Mesenchymal stem cell (in vitro differentiated cells and primary cell): ENCODE data around the gene RNU1-4. TPM values are rescaled to one million over a fixed set of nuclear protein-coding genes. Genes with fewer than 3 reads are reported as not detected.
"Not testable (repeated sequence)": the region's sequence is repeated elsewhere in the genome, so short reads cannot be mapped to it uniquely, and the experiment has no call there.

Source experiments
- DNase-seq: peaks from one replicate; pipeline ENCODE4 v3.0.0-alpha.2; 2013
- H2AFZ ChIP-seq: one replicate; pipeline ENCODE4 v1.6.1; 2013; ENCODE audit warnings: low read depth, mild to moderate bottlenecking, control low read depth, inconsistent platforms, low read length, moderate library complexity
- H2AK5ac ChIP-seq: 2 replicates; pipeline ENCODE4 v1.6.1; 2013; ENCODE audit warnings: low read length, moderate library complexity, mild to moderate bottlenecking, inconsistent platforms; ENCODE audit not compliant: severe bottlenecking
- H2BK120ac ChIP-seq: one replicate; pipeline ENCODE4 v1.6.1; 2013; ENCODE audit warnings: low read depth, mild to moderate bottlenecking, inconsistent platforms, low read length, moderate library complexity
- H2BK12ac ChIP-seq, 2 experiments: one replicate each; pipeline ENCODE4 v1.6.1; 2013; ENCODE audit warnings: inconsistent platforms in 2 of 2, low read length in 2 of 2, mild to moderate bottlenecking in 2 of 2, moderate library complexity in 2 of 2, control low read depth in 1 of 2
- H2BK15ac ChIP-seq: one replicate; pipeline ENCODE4 v1.6.1; 2013; ENCODE audit warnings: mild to moderate bottlenecking, low read depth, inconsistent platforms; ENCODE audit not compliant: poor library complexity, severe bottlenecking
- H2BK5ac ChIP-seq: 2 replicates; pipeline ENCODE4 v1.6.1; 2013; ENCODE audit warnings: low read depth, mild to moderate bottlenecking, low read length, control low read depth, inconsistent platforms; ENCODE audit not compliant: poor library complexity, severe bottlenecking
- H3K14ac ChIP-seq, 2 experiments: one replicate each; pipeline ENCODE4 v1.6.1; 2013; ENCODE audit warnings: inconsistent platforms in 2 of 2, low read length in 2 of 2, control low read depth in 1 of 2, mild to moderate bottlenecking in 1 of 2, moderate library complexity in 1 of 2
- H3K18ac ChIP-seq, 2 experiments: one replicate each; pipeline ENCODE4 v1.6.1; 2013; ENCODE audit warnings: inconsistent platforms in 2 of 2, low read length in 2 of 2, control low read depth in 1 of 2, low read depth in 1 of 2, mild to moderate bottlenecking in 1 of 2
- H3K23ac ChIP-seq, 2 experiments: one replicate each; pipeline ENCODE4 v1.6.1; 2013; ENCODE audit warnings: inconsistent platforms in 2 of 2, low read length in 2 of 2, mild to moderate bottlenecking in 2 of 2, moderate library complexity in 2 of 2, control low read depth in 1 of 2
- H3K27ac ChIP-seq: 2 replicates; pipeline ENCODE4 v1.5.1; 2013; ENCODE audit warnings: mild to moderate bottlenecking, moderate library complexity, low read length, control low read depth, inconsistent platforms; ENCODE audit not compliant: poor library complexity, severe bottlenecking
- H3K27me3 ChIP-seq, 2 experiments: 2 replicates each; pipeline versions ENCODE4 v1.6.1 to v1.7.0; 2013; ENCODE audit warnings: low read length in 2 of 2, mild to moderate bottlenecking in 2 of 2, moderate library complexity in 2 of 2, control low read depth in 1 of 2, inconsistent platforms in 1 of 2; ENCODE audit not compliant: control insufficient read depth in 1 of 2, insufficient read depth in 1 of 2
- H3K36me3 ChIP-seq, 2 experiments: 2 replicates each; pipeline versions ENCODE4 v1.6.1 to v1.7.0; 2013; ENCODE audit warnings: low read length in 2 of 2, control low read depth in 1 of 2, inconsistent platforms in 1 of 2, low read depth in 1 of 2, mild to moderate bottlenecking in 1 of 2; ENCODE audit not compliant: insufficient read depth in 2 of 2, control insufficient read depth in 1 of 2
- H3K4ac ChIP-seq, 2 experiments: one replicate each; pipeline ENCODE4 v1.6.1; 2013; ENCODE audit warnings: inconsistent platforms in 2 of 2, low read length in 2 of 2, mild to moderate bottlenecking in 2 of 2, moderate library complexity in 2 of 2, control low read depth in 1 of 2, low read depth in 1 of 2
- H3K4me1 ChIP-seq: 2 replicates; pipeline ENCODE4 v1.6.1; 2013; ENCODE audit warnings: low read depth, low read length, control low read depth; ENCODE audit not compliant: control insufficient read depth, insufficient read depth
- H3K4me2 ChIP-seq: 2 replicates; pipeline ENCODE4 v1.6.1; 2013; ENCODE audit warnings: low read length, mild to moderate bottlenecking, inconsistent platforms; ENCODE audit not compliant: poor library complexity, severe bottlenecking
- H3K4me3 ChIP-seq, 2 experiments: 2 replicates each; pipeline versions ENCODE4 v1.5.1 to v1.7.0; 2013; ENCODE audit warnings: low read length in 2 of 2, mild to moderate bottlenecking in 2 of 2, control low read depth in 1 of 2, low read depth in 1 of 2; ENCODE audit not compliant: insufficient read depth in 1 of 2
- H3K79me1 ChIP-seq: replicated peaks from 2 replicates; pipeline ENCODE4 v1.6.1; 2013; ENCODE audit warnings: mild to moderate bottlenecking, control low read depth, low read length, inconsistent platforms; ENCODE audit not compliant: poor library complexity, severe bottlenecking
- H3K9ac ChIP-seq: 2 replicates; pipeline ENCODE4 v1.7.0; 2013; ENCODE audit warnings: mild to moderate bottlenecking, low read length, moderate library complexity
- H3K9me3 ChIP-seq: 2 replicates; pipeline ENCODE4 v1.7.0; 2013; ENCODE audit warnings: mild to moderate bottlenecking, low read length; ENCODE audit not compliant: control insufficient read depth
- H4K8ac ChIP-seq: one replicate; pipeline ENCODE4 v1.6.1; 2013; ENCODE audit warnings: inconsistent platforms, mild to moderate bottlenecking, low read length, moderate library complexity
- H4K91ac ChIP-seq: one replicate; pipeline ENCODE4 v1.6.1; 2013; ENCODE audit warnings: mild to moderate bottlenecking, low read length, inconsistent platforms
- WGBS: methylation state at CpG from one replicate; pipeline ENCODE4 v1.1.7; 2013; ENCODE audit warnings: mixed read lengths; 5-methylcytosine and 5-hydroxymethylcytosine counted together
- small RNA-seq: library from polyadenylated mRNA; stranded (forward); fragments of <200 nt; extraction: miRNeasy Mini kit (QIAGEN cat#:217004); gene quantifications from one replicate; pipeline ENCODE3, GENCODE V24; 2013; ENCODE audit warnings: low read depth

RNU1-4 gene

GRCh38 chr1:16786362-16786761 is 46.0 kb downstream of the RNU1-4 start:
- not testable (repeated sequence) for H3K23ac ChIP-seq, H3K14ac ChIP-seq, H3K4me3 ChIP-seq, H3K79me1 ChIP-seq, H4K91ac ChIP-seq, H3K4me2 ChIP-seq, H2BK15ac ChIP-seq, H2AK5ac ChIP-seq, H3K4ac ChIP-seq, H3K36me3 ChIP-seq, H3K9me3 ChIP-seq, H2BK120ac ChIP-seq, H3K27me3 ChIP-seq, H4K8ac ChIP-seq, H3K9ac ChIP-seq, H3K27ac ChIP-seq, H3K4me1 ChIP-seq, H3K18ac ChIP-seq, DNase-seq, H2AFZ ChIP-seq, H2BK5ac ChIP-seq, H2BK12ac ChIP-seq
- 76% methylated on average over 4 of the region's 4 CpGs for WGBS

- H3K27me3 ChIP-seq, H3K4me2 ChIP-seq, H3K4me3 ChIP-seq, H2AFZ ChIP-seq, H4K91ac ChIP-seq, H3K9me3 ChIP-seq, H4K8ac ChIP-seq, H3K79me1 ChIP-seq, H3K27ac ChIP-seq, H3K23ac ChIP-seq, H3K4me1 ChIP-seq, H3K18ac ChIP-seq, H3K36me3 ChIP-seq, H2AK5ac ChIP-seq, H2BK15ac ChIP-seq, H3K4ac ChIP-seq, H3K9ac ChIP-seq, H2BK5ac ChIP-seq, H2BK12ac ChIP-seq, DNase-seq, H3K14ac ChIP-seq, H2BK120ac ChIP-seq: not testable (repeated sequence)
- 100% methylated on average over 1 of the region's 3 CpGs for WGBS
Observed at GRCh38 chr1:16787175-16787574, 46.9 kb downstream of the RNU1-4 start.

GRCh38 chr1:16787711-16788110 is 47.4 kb downstream of the RNU1-4 start:
- not testable (repeated sequence) for H2BK12ac ChIP-seq, H2BK5ac ChIP-seq, H3K9ac ChIP-seq, H3K4ac ChIP-seq, H3K79me1 ChIP-seq, H2BK15ac ChIP-seq, H2AFZ ChIP-seq, H3K4me2 ChIP-seq, DNase-seq, H3K27ac ChIP-seq, H3K9me3 ChIP-seq, H3K36me3 ChIP-seq, H2AK5ac ChIP-seq, H3K23ac ChIP-seq, H3K4me1 ChIP-seq, H3K18ac ChIP-seq, H3K4me3 ChIP-seq, H3K14ac ChIP-seq, H3K27me3 ChIP-seq, H2BK120ac ChIP-seq, H4K8ac ChIP-seq, H4K91ac ChIP-seq
- 14% methylated on average over 1 of the region's 5 CpGs for WGBS

Small RNA genes within 50 kb of the gene (small RNA-seq; reads per million reads assigned to genes)
- not detected for gene RNU1-4
